ENCODE measurements around the gene CST1.
"Not testable (repeated sequence)": the region's sequence is repeated elsewhere in the genome, so short reads cannot be mapped to it uniquely, and the experiment has no call there.

CST1 gene

GRCh38 chr20:23752481-23753193 is 1.9 kb upstream of the CST1 start:
- FAIRE-seq: no peak
- DNase-seq (ENCODE audit: insufficient read length, low spot score): no peak
- TF ChIP-seq CTCF (IDR thresholded peaks at IDR 0.05; ENCODE audit: insufficient read depth, missing control alignments): no peak

GRCh38 chr20:23752019-23752418 is 1.3 kb upstream of the CST1 start:
- DNase-seq (ENCODE audit: insufficient read length, low spot score): no peak
- no peak for FAIRE-seq
- TF ChIP-seq CTCF (IDR thresholded peaks at IDR 0.05; ENCODE audit: insufficient read depth, missing control alignments): no peak

- no peak for TF ChIP-seq CTCF (IDR thresholded peaks at IDR 0.05; ENCODE audit: insufficient read depth, missing control alignments)
- DNase-seq (ENCODE audit: insufficient read length, low spot score) (no peak), FAIRE-seq (no peak)
Observed at GRCh38 chr20:23749746-23750145, 989 bp downstream of the CST1 start.

- not testable (repeated sequence) for FAIRE-seq; DNase-seq (ENCODE audit: insufficient read length, low spot score)
Observed at GRCh38 chr20:23748975-23749374, 1.8 kb downstream of the CST1 start.

- FAIRE-seq; DNase-seq (ENCODE audit: insufficient read length, low spot score): not testable (repeated sequence)
Observed at GRCh38 chr20:23747551-23747950, 3.2 kb downstream of the CST1 start.

- not testable (repeated sequence) for FAIRE-seq; DNase-seq (ENCODE audit: insufficient read length, low spot score)
Observed at GRCh38 chr20:23747092-23747491, 3.6 kb downstream of the CST1 start.

GRCh38 chr20:23746321-23746720 is 4.4 kb downstream of the CST1 start:
- TF ChIP-seq CTCF (IDR thresholded peaks at IDR 0.05; ENCODE audit: insufficient read depth, missing control alignments): no peak
- no peak for DNase-seq (ENCODE audit: insufficient read length, low spot score)
- no peak for FAIRE-seq

- no peak for FAIRE-seq
- no peak for DNase-seq (ENCODE audit: insufficient read length, low spot score)
- TF ChIP-seq CTCF (IDR thresholded peaks at IDR 0.05; ENCODE audit: insufficient read depth, missing control alignments): no peak
Observed at GRCh38 chr20:23745247-23745646, 5.5 kb downstream of the CST1 start.

GRCh38 chr20:23744817-23745216 is 5.9 kb downstream of the CST1 start:
- DNase-seq (ENCODE audit: insufficient read length, low spot score) (no peak), FAIRE-seq (no peak)
- no peak for TF ChIP-seq CTCF (IDR thresholded peaks at IDR 0.05; ENCODE audit: insufficient read depth, missing control alignments)

- not testable (repeated sequence) for DNase-seq (ENCODE audit: insufficient read length, low spot score); FAIRE-seq
Observed at GRCh38 chr20:23735391-23735790, 15.3 kb downstream of the CST1 start.

GRCh38 chr20:23734949-23735348 is 15.8 kb downstream of the CST1 start:
- DNase-seq (ENCODE audit: insufficient read length, low spot score): not testable (repeated sequence)

GRCh38 chr20:23734440-23734839 is 16.3 kb downstream of the CST1 start:
- not testable (repeated sequence) for FAIRE-seq; DNase-seq (ENCODE audit: insufficient read length, low spot score)

More at GRCh38 chr20:23734949-23735348, 15.8 kb downstream of the CST1 start:
- FAIRE-seq: not testable (repeated sequence)

All from D721Med (cell line).